ENCODE data around the gene NKAIN2. TPM values are rescaled to one million over a fixed set of nuclear protein-coding genes. Genes with fewer than 3 reads are reported as not detected.

The NKAIN2 gene
- total RNA-seq, 2 donors from 2014 or later: 0.31 to 2.3 TPM

DNA sequence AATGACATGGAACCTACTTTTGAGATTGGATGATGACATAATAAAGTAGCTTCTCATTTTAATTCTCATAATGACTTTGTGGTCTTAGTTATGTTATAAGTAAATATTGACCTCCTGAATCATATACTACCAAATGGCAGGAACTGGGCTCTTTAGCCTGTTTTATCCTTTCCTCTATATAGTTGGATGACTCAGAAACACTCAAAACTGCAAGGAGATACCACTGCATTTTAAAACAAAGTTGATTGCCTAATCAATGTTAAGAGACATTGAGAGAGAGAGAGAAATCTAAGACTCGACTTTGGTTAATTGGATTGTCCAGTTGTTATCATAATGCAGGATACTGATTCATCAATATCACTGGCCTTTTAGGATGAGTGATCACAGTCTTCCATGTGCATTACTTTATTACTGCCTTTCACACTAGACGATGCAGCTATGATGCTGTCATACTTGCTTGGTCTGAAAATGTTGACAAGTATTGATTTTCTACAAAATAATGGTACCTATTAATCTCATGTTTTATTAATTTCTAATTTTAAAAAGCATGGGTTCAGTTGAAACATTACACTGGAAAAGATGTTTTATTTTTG, 320.0 kb downstream of the NKAIN2 start:
- Histone ChIP-seq H3K27me3 (no peaks in the 10 kb centered on the region), H3K4me3 (no peak overlapping the region), H3K9me3 (no peaks in the 10 kb centered on the region), H3K36me3 (no peaks in the 10 kb centered on the region), H3K27ac (no peak overlapping the region), H3K4me1 (no peaks in the 10 kb centered on the region)
- DNase-seq (ENCODE audit: low spot score): no peak
- TF ChIP-seq, protein P1, sequence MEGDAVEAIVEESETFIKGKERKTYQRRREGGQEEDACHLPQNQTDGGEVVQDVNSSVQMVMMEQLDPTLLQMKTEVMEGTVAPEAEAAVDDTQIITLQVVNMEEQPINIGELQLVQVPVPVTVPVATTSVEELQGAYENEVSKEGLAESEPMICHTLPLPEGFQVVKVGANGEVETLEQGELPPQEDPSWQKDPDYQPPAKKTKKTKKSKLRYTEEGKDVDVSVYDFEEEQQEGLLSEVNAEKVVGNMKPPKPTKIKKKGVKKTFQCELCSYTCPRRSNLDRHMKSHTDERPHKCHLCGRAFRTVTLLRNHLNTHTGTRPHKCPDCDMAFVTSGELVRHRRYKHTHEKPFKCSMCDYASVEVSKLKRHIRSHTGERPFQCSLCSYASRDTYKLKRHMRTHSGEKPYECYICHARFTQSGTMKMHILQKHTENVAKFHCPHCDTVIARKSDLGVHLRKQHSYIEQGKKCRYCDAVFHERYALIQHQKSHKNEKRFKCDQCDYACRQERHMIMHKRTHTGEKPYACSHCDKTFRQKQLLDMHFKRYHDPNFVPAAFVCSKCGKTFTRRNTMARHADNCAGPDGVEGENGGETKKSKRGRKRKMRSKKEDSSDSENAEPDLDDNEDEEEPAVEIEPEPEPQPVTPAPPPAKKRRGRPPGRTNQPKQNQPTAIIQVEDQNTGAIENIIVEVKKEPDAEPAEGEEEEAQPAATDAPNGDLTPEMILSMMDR (IDR thresholded peaks at IDR 0.05): no peak

DNA sequence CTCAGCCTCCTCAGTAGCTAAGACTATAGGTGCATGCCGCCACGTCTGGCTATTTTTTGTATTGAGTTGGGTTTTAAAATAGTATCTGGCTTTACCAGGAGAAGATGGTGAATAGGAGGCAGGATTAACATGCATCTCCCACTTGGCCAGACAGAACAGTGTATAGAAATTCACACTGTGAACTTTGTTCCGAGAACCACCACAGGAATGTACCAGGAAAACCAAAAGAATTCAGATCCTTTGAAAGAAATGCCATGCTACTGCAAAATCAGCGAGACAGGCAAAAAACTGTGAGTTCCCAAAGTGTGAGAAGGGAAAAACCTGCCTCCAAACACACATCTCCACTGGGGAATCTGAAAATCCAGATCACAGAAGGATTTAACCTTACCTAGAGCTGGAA, 327.6 kb downstream of the NKAIN2 start:
- H3K4me3 ChIP-seq: no peak overlapping the region
- no peaks in the 10 kb centered on the region for H3K27me3 ChIP-seq
- no peaks in the 10 kb centered on the region for H3K4me1 ChIP-seq
- no peaks in the 10 kb centered on the region for H3K36me3 ChIP-seq
- H3K27ac ChIP-seq: no peak overlapping the region
- peaks cover 0 to 15% of the 10 kb centered on the region in 2 donors for H3K9me3 ChIP-seq
- TF ChIP-seq, protein P1 (IDR thresholded peaks at IDR 0.05): no peak
- no peak for DNase-seq (ENCODE audit: low spot score)

DNA sequence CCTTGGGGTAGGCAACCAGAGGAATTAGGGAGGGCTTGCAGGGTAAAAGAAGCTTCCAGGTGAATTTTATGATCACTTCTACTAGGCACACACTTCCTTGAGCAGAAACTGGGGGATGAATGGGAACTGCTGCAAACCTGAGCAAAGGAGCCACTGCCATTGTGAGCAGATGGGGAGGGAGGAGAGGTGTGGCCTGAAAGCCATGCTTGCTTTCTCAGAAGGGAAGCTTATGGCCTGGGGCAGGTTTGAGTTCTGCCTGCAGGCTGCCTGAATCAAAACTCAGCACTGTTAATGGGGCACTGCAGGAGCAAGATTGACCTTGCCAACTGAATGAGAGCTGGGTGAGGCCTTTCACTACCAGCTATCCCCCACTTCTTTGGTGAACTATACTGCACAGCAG, 328.1 kb downstream of the NKAIN2 start:
- Histone ChIP-seq H3K4me1 (no peaks in the 10 kb centered on the region), H3K9me3 (peaks cover 0 to 15% of the 10 kb centered on the region in 2 donors), H3K4me3 (no peak overlapping the region), H3K27ac (no peak overlapping the region), H3K36me3 (no peaks in the 10 kb centered on the region), H3K27me3 (no peaks in the 10 kb centered on the region)
- DNase-seq (ENCODE audit: low spot score): no peak
- TF ChIP-seq, protein P1 (IDR thresholded peaks at IDR 0.05): no peak

DNA sequence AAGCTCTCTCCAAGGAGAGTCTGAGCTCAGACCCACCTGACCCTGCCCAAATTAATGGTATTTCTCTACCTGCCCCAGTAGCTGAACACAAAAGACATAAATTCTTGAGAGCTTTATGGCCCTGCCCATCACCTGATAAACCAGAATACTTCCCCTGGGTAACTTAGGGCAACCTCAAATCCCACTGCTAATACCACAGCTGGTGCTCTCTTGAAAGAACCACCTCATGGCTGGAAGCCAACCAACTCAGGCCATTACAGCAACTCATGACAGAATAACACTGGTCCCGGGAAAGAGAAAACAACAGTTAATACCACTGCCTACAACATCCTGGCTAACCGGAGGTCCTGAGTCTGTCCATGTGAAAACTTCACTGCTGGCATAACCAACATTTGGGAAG, 328.6 kb downstream of the NKAIN2 start:
- peaks cover 0 to 15% of the 10 kb centered on the region in 2 donors for H3K9me3 ChIP-seq
- TF ChIP-seq, protein P1 (IDR thresholded peaks at IDR 0.05): no peak
- no peaks in the 10 kb centered on the region for H3K27me3 ChIP-seq
- H3K27ac ChIP-seq: no peak overlapping the region
- no peak overlapping the region for H3K4me3 ChIP-seq
- no peaks in the 10 kb centered on the region for H3K36me3 ChIP-seq
- no peak for DNase-seq (ENCODE audit: low spot score)
- H3K4me1 ChIP-seq: no peaks in the 10 kb centered on the region

DNA sequence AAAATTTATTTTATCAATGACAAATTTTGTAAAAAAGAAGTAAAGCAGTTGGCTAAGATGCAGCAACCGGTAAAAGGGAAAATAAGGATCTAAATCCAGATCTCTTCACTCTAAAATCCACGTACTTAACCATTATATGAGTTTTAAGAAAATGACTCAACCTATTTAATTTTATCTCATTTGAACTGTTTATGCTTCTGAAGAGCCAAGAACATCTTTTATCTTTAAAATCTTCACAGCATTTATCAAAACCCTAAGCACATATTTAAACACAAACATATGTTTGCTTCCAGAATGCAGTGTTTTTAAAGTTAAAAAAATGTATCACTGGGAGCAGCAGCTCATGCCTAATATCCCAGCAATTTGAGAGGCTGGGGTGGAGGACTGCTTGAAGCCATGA, 339.2 kb downstream of the NKAIN2 start:
- TF ChIP-seq, protein P1 (IDR thresholded peaks at IDR 0.05): no peak
- Histone ChIP-seq H3K4me3 (no peak overlapping the region), H3K4me1 (no peaks in the 10 kb centered on the region), H3K9me3 (no peaks in the 10 kb centered on the region), H3K27me3 (no peaks in the 10 kb centered on the region), H3K36me3 (no peaks in the 10 kb centered on the region), H3K27ac (no peak overlapping the region)
- no peak for DNase-seq (ENCODE audit: low spot score)

DNA sequence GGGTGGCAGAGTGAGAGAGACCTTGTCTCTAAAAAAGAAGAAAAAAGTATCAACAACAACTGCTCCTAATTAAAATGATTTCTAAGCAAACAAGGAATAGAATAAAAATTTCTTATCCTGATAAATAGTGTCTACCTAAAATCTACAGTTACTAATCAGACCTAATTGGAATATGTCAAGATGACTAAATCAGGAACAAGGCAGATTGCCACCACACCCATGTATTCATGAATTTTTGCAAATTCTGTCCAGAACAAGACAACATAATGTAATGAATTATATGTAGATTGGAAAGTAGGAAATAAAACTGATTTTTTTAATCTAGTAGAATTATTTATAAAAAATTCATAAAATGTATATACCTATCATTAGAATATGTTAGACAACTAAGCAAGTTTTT, 339.8 kb downstream of the NKAIN2 start:
- TF ChIP-seq, protein P1 (IDR thresholded peaks at IDR 0.05): no peak

More for the DNA sequence above, 339.8 kb downstream of the NKAIN2 start:
- no peaks in the 10 kb centered on the region for H3K36me3 ChIP-seq
- H3K27ac ChIP-seq: no peak overlapping the region
- H3K9me3 ChIP-seq: no peaks in the 10 kb centered on the region
- no peaks in the 10 kb centered on the region for H3K27me3 ChIP-seq
- no peak overlapping the region for H3K4me3 ChIP-seq
- no peak for DNase-seq (ENCODE audit: low spot score)
- no peaks in the 10 kb centered on the region for H3K4me1 ChIP-seq
